Mesenchymal stem cell (in vitro differentiated cells and primary cell): ENCODE results near the gene NEK10.
A peak's percentile ranks its signal among the peaks of the same experiment; 100 is the strongest.

Experiments
- DNase-seq: peaks from one replicate; pipeline ENCODE4 v3.0.0-alpha.2; 2013
- H2AFZ ChIP-seq: one replicate; pipeline ENCODE4 v1.6.1; 2013; ENCODE audit warnings: low read depth, mild to moderate bottlenecking, control low read depth, inconsistent platforms, low read length, moderate library complexity
- H2AK5ac ChIP-seq: 2 replicates; pipeline ENCODE4 v1.6.1; 2013; ENCODE audit warnings: low read length, moderate library complexity, mild to moderate bottlenecking, inconsistent platforms; ENCODE audit not compliant: severe bottlenecking
- H2BK120ac ChIP-seq: one replicate; pipeline ENCODE4 v1.6.1; 2013; ENCODE audit warnings: low read depth, mild to moderate bottlenecking, inconsistent platforms, low read length, moderate library complexity
- H2BK12ac ChIP-seq, 2 experiments: one replicate each; pipeline ENCODE4 v1.6.1; 2013; ENCODE audit warnings: inconsistent platforms in 2 of 2, low read length in 2 of 2, mild to moderate bottlenecking in 2 of 2, moderate library complexity in 2 of 2, control low read depth in 1 of 2
- H2BK15ac ChIP-seq: one replicate; pipeline ENCODE4 v1.6.1; 2013; ENCODE audit warnings: mild to moderate bottlenecking, low read depth, inconsistent platforms; ENCODE audit not compliant: poor library complexity, severe bottlenecking
- H2BK5ac ChIP-seq: 2 replicates; pipeline ENCODE4 v1.6.1; 2013; ENCODE audit warnings: low read depth, mild to moderate bottlenecking, low read length, control low read depth, inconsistent platforms; ENCODE audit not compliant: poor library complexity, severe bottlenecking
- H3K14ac ChIP-seq, 2 experiments: one replicate each; pipeline ENCODE4 v1.6.1; 2013; ENCODE audit warnings: inconsistent platforms in 2 of 2, low read length in 2 of 2, control low read depth in 1 of 2, mild to moderate bottlenecking in 1 of 2, moderate library complexity in 1 of 2
- H3K18ac ChIP-seq, 2 experiments: one replicate each; pipeline ENCODE4 v1.6.1; 2013; ENCODE audit warnings: inconsistent platforms in 2 of 2, low read length in 2 of 2, control low read depth in 1 of 2, low read depth in 1 of 2, mild to moderate bottlenecking in 1 of 2
- H3K23ac ChIP-seq, 2 experiments: one replicate each; pipeline ENCODE4 v1.6.1; 2013; ENCODE audit warnings: inconsistent platforms in 2 of 2, low read length in 2 of 2, mild to moderate bottlenecking in 2 of 2, moderate library complexity in 2 of 2, control low read depth in 1 of 2
- H3K27ac ChIP-seq: 2 replicates; pipeline ENCODE4 v1.5.1; 2013; ENCODE audit warnings: mild to moderate bottlenecking, moderate library complexity, low read length, control low read depth, inconsistent platforms; ENCODE audit not compliant: poor library complexity, severe bottlenecking
- H3K27me3 ChIP-seq, 2 experiments: 2 replicates each; pipeline versions ENCODE4 v1.6.1 to v1.7.0; 2013; ENCODE audit warnings: low read length in 2 of 2, mild to moderate bottlenecking in 2 of 2, moderate library complexity in 2 of 2, control low read depth in 1 of 2, inconsistent platforms in 1 of 2; ENCODE audit not compliant: control insufficient read depth in 1 of 2, insufficient read depth in 1 of 2
- H3K36me3 ChIP-seq, 2 experiments: 2 replicates each; pipeline versions ENCODE4 v1.6.1 to v1.7.0; 2013; ENCODE audit warnings: low read length in 2 of 2, control low read depth in 1 of 2, inconsistent platforms in 1 of 2, low read depth in 1 of 2, mild to moderate bottlenecking in 1 of 2; ENCODE audit not compliant: insufficient read depth in 2 of 2, control insufficient read depth in 1 of 2
- H3K4ac ChIP-seq, 2 experiments: one replicate each; pipeline ENCODE4 v1.6.1; 2013; ENCODE audit warnings: inconsistent platforms in 2 of 2, low read length in 2 of 2, mild to moderate bottlenecking in 2 of 2, moderate library complexity in 2 of 2, control low read depth in 1 of 2, low read depth in 1 of 2
- H3K4me1 ChIP-seq: 2 replicates; pipeline ENCODE4 v1.6.1; 2013; ENCODE audit warnings: low read depth, low read length, control low read depth; ENCODE audit not compliant: control insufficient read depth, insufficient read depth
- H3K4me2 ChIP-seq: 2 replicates; pipeline ENCODE4 v1.6.1; 2013; ENCODE audit warnings: low read length, mild to moderate bottlenecking, inconsistent platforms; ENCODE audit not compliant: poor library complexity, severe bottlenecking
- H3K4me3 ChIP-seq, 2 experiments: 2 replicates each; pipeline versions ENCODE4 v1.5.1 to v1.7.0; 2013; ENCODE audit warnings: low read length in 2 of 2, mild to moderate bottlenecking in 2 of 2, control low read depth in 1 of 2, low read depth in 1 of 2; ENCODE audit not compliant: insufficient read depth in 1 of 2
- H3K79me1 ChIP-seq: replicated peaks from 2 replicates; pipeline ENCODE4 v1.6.1; 2013; ENCODE audit warnings: mild to moderate bottlenecking, control low read depth, low read length, inconsistent platforms; ENCODE audit not compliant: poor library complexity, severe bottlenecking
- H3K9ac ChIP-seq: 2 replicates; pipeline ENCODE4 v1.7.0; 2013; ENCODE audit warnings: mild to moderate bottlenecking, low read length, moderate library complexity
- H3K9me3 ChIP-seq: 2 replicates; pipeline ENCODE4 v1.7.0; 2013; ENCODE audit warnings: mild to moderate bottlenecking, low read length; ENCODE audit not compliant: control insufficient read depth
- H4K8ac ChIP-seq: one replicate; pipeline ENCODE4 v1.6.1; 2013; ENCODE audit warnings: inconsistent platforms, mild to moderate bottlenecking, low read length, moderate library complexity
- H4K91ac ChIP-seq: one replicate; pipeline ENCODE4 v1.6.1; 2013; ENCODE audit warnings: mild to moderate bottlenecking, low read length, inconsistent platforms
- WGBS: methylation state at CpG from one replicate; pipeline ENCODE4 v1.1.7; 2013; ENCODE audit warnings: mixed read lengths; 5-methylcytosine and 5-hydroxymethylcytosine counted together

Gene NEK10

DNA sequence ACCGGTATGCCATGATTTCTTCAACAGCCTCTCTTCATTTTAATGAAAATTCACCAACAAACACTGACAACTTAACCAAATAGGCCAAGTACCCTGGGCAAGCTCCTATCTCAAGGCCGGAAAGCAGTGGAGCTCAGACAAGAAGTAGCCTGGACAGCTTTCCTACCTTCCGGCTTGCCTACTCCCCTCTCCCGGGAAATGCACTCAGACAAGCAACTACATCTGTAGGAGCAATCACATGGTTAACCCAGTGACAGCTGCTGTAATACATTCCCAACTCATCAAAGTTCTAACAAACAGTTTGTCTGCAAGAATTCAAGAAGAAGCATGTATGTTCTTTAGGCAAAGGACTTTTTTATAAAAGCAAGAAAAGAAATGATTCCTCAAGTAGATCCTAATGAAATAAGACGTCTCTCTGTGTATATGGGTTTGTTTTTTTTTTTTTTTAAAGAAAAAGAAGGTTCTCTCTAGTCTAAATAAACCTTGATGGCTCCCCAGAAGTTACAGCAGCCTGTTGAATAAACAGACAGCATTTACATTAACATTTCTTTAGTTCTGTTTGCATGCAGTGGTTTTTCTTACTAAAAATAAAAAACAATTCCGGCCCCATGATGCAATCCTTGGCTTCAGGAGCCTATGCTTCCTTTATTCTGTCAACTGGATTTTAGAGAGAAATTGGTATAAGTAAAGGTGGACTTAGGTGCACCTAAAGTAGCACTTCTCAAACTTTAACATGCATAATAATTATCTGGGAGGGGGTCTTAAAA, 278.7 kb downstream of the NEK10 start:
- DNase-seq = peak; percentile 59
- Histone ChIP-seq H3K4me1 (no peaks in the 10 kb centered on the region), H3K9me3 (no peaks in the 10 kb centered on the region), H2BK12ac (no peak overlapping the region), H3K14ac (no peak overlapping the region), H4K8ac (no peak overlapping the region), H2AFZ (no peak overlapping the region), H3K23ac (no peak overlapping the region), H2BK15ac (no peak overlapping the region), H3K27ac (no peak overlapping the region), H2AK5ac (no peak overlapping the region), H3K27me3 (no peaks in the 10 kb centered on the region), H3K18ac (no peak overlapping the region), H3K79me1 (no peaks in the 10 kb centered on the region), H2BK5ac (no peak overlapping the region), H3K36me3 (no peaks in the 10 kb centered on the region), H2BK120ac (no peak overlapping the region), H3K4me2 (no peak overlapping the region), H4K91ac (no peak overlapping the region), H3K4me3 (no peak overlapping the region), H3K4ac (peak overlapping the region in 1 of 2 experiments; percentile 30), H3K9ac (no peak overlapping the region)
- 61% methylated on average over 4 of the region's 6 CpGs for WGBS

DNA sequence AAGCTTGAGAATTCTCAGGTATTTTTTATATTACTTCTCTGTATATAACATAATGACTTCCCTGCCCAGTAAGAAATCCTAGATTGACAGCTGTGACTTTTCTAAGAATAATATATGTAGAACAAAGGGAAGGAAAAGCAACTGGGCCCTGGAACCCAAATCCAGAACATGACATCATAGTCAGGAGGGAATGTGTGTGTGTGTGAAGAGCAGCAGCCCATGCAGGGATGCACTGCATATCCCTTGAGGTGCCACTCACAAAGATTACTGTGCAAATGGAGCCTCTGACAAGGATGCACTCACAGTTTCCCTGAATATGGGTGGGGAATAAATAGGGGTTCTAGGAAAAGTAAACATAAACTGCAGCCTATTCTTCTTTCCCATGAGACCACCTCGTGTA, 279.5 kb downstream of the NEK10 start:
- no peak overlapping the region for H3K9ac ChIP-seq
- no peak for DNase-seq
- H2AFZ ChIP-seq = no peak overlapping the region
- no peak overlapping the region for H3K23ac ChIP-seq
- H2AK5ac ChIP-seq = no peak overlapping the region
- no peaks in the 10 kb centered on the region for H3K79me1 ChIP-seq
- H3K14ac ChIP-seq = no peak overlapping the region
- no peak overlapping the region for H3K4me3 ChIP-seq
- H3K4ac ChIP-seq = no peak overlapping the region
- H3K36me3 ChIP-seq = no peaks in the 10 kb centered on the region
- H3K27me3 ChIP-seq = no peaks in the 10 kb centered on the region
- peak overlapping the region in 1 of 2 experiments; percentile 0 for H3K18ac ChIP-seq
- no peak overlapping the region for H3K27ac ChIP-seq
- H3K9me3 ChIP-seq = no peaks in the 10 kb centered on the region
- H4K8ac ChIP-seq = no peak overlapping the region
- no peaks in the 10 kb centered on the region for H3K4me1 ChIP-seq
- H2BK12ac ChIP-seq = no peak overlapping the region
- no peak overlapping the region for H2BK5ac ChIP-seq
- H2BK120ac ChIP-seq = no peak overlapping the region
- peak overlapping the region; percentile 50 for H4K91ac ChIP-seq
- WGBS = 40% methylated on average over 1 of the region's 1 CpG
- H3K4me2 ChIP-seq = no peak overlapping the region
- no peak overlapping the region for H2BK15ac ChIP-seq

DNA sequence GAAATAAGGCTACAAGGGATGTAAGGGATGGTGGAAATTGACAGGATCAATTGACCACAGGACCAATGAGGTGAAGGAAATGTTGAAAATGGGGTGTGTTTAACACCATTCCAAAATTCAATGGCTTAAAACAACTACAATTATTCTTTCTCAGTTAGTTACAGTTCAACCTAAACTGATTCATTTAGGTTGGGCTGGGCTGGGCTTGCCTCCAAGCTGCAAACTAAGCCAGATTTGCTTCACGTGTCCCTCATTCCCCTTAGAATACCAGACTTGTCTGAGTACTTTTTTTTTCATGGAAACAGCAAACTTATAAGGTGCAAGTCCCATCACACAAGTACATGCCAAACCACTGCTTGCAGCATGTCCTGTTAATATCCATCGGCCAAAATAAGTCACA, 280.1 kb downstream of the NEK10 start:
- no peak overlapping the region for H2BK5ac ChIP-seq
- H2BK15ac ChIP-seq = no peak overlapping the region
- H4K91ac ChIP-seq = no peak overlapping the region
- H2BK12ac ChIP-seq = no peak overlapping the region
- peak overlapping the region in 1 of 2 experiments; percentile 12 for H3K18ac ChIP-seq
- no peak overlapping the region for H3K23ac ChIP-seq
- H2BK120ac ChIP-seq = no peak overlapping the region
- H4K8ac ChIP-seq = peak overlapping the region; percentile 37
- no peaks in the 10 kb centered on the region for H3K9me3 ChIP-seq
- no peaks in the 10 kb centered on the region for H3K79me1 ChIP-seq
- no peak overlapping the region for H3K27ac ChIP-seq
- H3K4me1 ChIP-seq = no peaks in the 10 kb centered on the region
- no peak overlapping the region for H3K9ac ChIP-seq
- H3K4me3 ChIP-seq = no peak overlapping the region
- no peak for DNase-seq
- no peak overlapping the region for H2AK5ac ChIP-seq
- H3K14ac ChIP-seq = no peak overlapping the region
- H3K4me2 ChIP-seq = no peak overlapping the region
- no peak overlapping the region for H2AFZ ChIP-seq
- 67% methylated on average over 2 of the region's 2 CpGs for WGBS
- no peak overlapping the region for H3K4ac ChIP-seq
- no peaks in the 10 kb centered on the region for H3K36me3 ChIP-seq
- H3K27me3 ChIP-seq = no peaks in the 10 kb centered on the region

DNA sequence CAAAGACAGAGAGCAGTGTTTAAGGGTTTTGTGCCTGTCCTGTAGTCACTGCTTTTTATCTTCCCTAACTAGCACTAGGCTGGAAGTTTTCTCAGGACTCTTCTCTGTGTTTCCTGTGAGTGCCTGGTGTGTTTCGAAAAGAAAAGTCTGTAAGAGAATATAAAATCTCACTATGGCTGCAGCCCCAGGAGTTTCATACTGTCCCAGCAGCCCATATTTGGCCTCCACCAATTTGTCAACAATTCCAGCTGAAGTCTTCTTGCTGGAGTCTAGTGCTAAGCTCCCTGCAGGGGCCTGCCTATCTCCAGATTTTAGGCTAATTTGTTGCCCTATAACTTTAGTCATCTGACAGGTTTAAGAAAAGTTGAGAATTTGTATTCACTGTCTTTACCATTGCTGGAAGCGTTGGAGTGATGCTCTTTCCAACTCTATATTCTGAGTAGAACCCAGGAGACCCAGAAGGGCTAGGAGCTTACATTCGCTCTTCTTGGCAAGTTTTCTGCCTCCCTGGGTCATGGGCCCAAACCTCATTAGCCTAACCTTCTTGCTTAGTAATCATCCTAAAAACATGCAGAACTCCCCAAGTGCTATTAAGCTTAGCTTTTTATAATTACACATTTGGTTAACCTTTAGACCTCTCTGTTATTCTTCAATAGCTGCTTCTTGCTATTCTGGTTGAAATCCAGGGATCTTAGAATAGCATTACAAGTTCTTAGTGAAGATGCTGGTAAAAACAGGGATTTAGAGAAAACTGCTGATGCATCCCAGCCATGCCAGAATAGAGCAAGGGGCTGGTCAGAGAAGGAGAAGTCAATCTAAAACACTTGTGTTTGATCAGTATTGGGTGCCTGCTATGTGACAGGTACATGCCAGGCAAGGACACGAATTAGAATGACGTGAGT, 283.1 kb downstream of the NEK10 start:
- H3K4ac ChIP-seq = no peak overlapping the region
- H2BK15ac ChIP-seq = no peak overlapping the region
- no peaks in the 10 kb centered on the region for H3K27me3 ChIP-seq
- no peak overlapping the region for H3K18ac ChIP-seq
- no peak overlapping the region for H2AK5ac ChIP-seq
- H2BK5ac ChIP-seq = no peak overlapping the region
- H3K27ac ChIP-seq = no peak overlapping the region
- no peak overlapping the region for H2BK120ac ChIP-seq
- no peak overlapping the region for H3K14ac ChIP-seq
- H3K23ac ChIP-seq = no peak overlapping the region
- no peak overlapping the region for H3K4me3 ChIP-seq
- no peak overlapping the region for H4K91ac ChIP-seq
- H3K9ac ChIP-seq = no peak overlapping the region
- H2BK12ac ChIP-seq = no peak overlapping the region
- no peaks in the 10 kb centered on the region for H3K36me3 ChIP-seq
- 80% methylated on average over 3 of the region's 5 CpGs for WGBS
- H3K79me1 ChIP-seq = no peaks in the 10 kb centered on the region
- H2AFZ ChIP-seq = no peak overlapping the region
- peak overlapping the region; percentile 38 for H4K8ac ChIP-seq
- H3K9me3 ChIP-seq = no peaks in the 10 kb centered on the region
- no peak overlapping the region for H3K4me2 ChIP-seq
- no peak for DNase-seq
- no peaks in the 10 kb centered on the region for H3K4me1 ChIP-seq
